HEK293T (cell line): Measurements from ENCODE around the gene TIGD4.

Source experiments
- ARNT ChIP-seq: fragments of 450-650 bp; IDR thresholded peaks from 2 replicates; pipeline ENCODE4 v1.6.1; 2017; ENCODE audit warnings: mild to moderate bottlenecking
- BHLHE40 ChIP-seq: fragments of 450-650 bp; IDR thresholded peaks from 2 replicates; pipeline ENCODE4 v1.6.1; 2016; ENCODE audit warnings: mild to moderate bottlenecking, moderate library complexity, borderline replicate concordance
- ELF4 ChIP-seq: fragments of 450-650 bp; IDR thresholded peaks from 2 replicates; pipeline ENCODE4 v1.6.1; 2017; ENCODE audit warnings: antibody characterized with exemption
- FOXA1 ChIP-seq: fragments of 450-650 bp; IDR thresholded peaks from 2 replicates; pipeline ENCODE4 v1.6.1; 2016; ENCODE audit warnings: mild to moderate bottlenecking
- FOXM1 ChIP-seq: fragments of 450-650 bp; IDR thresholded peaks from 2 replicates; pipeline ENCODE4 v1.6.1; 2017; ENCODE audit warnings: mild to moderate bottlenecking, borderline replicate concordance
- HDGF ChIP-seq: fragments of 450-650 bp; IDR thresholded peaks from 2 replicates; pipeline ENCODE4 v1.6.1; 2017; ENCODE audit warnings: antibody characterized with exemption, borderline replicate concordance
- LEF1 ChIP-seq: fragments of 450-650 bp; IDR thresholded peaks from 2 replicates; pipeline ENCODE4 v1.6.1; 2017; ENCODE audit warnings: mild to moderate bottlenecking, borderline replicate concordance
- NFRKB ChIP-seq: fragments of 450-650 bp; IDR thresholded peaks from 2 replicates; pipeline ENCODE4 v1.6.1; 2016; ENCODE audit warnings: mild to moderate bottlenecking, moderate library complexity
- SP1 ChIP-seq: fragments of 450-650 bp; IDR thresholded peaks from 2 replicates; pipeline ENCODE4 v1.6.1; 2017
- SUZ12 ChIP-seq: fragments of 450-650 bp; IDR thresholded peaks from 2 replicates; pipeline ENCODE4 v1.6.1; 2016; ENCODE audit warnings: mild to moderate bottlenecking
- ZNF384 ChIP-seq: fragments of 450-650 bp; IDR thresholded peaks from 2 replicates; pipeline ENCODE4 v1.6.1; 2016
- TF ChIP-seq, protein P1 (sequence below): fragments of 450-650 bp; IDR thresholded peaks from 2 replicates; pipeline ENCODE4 v1.6.1; 2016

DNA sequence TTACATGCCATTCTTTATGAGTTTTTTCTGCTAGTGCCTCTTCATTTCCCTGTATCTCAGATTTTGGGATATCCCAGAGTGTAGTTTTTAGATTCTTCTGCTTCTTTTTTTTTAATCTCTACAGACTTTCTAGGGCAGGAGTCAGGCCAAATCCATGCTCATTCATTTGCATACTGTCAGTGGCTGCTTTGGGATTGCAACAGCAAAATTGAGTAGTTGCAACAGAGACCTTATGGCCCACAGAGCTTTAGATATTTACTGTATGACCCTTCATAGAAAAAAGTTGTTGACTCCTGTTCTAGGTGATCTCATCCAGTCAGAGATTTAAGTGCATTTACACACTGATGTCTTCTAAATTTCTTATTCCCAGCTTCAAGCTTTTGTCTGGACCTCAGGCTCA, 35.5 kb upstream of the TIGD4 start:
- TF ChIP-seq, protein P1, sequence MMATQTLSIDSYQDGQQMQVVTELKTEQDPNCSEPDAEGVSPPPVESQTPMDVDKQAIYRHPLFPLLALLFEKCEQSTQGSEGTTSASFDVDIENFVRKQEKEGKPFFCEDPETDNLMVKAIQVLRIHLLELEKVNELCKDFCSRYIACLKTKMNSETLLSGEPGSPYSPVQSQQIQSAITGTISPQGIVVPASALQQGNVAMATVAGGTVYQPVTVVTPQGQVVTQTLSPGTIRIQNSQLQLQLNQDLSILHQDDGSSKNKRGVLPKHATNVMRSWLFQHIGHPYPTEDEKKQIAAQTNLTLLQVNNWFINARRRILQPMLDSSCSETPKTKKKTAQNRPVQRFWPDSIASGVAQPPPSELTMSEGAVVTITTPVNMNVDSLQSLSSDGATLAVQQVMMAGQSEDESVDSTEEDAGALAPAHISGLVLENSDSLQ, result no peak
- no peak for TF ChIP-seq ELF4
- no peak for TF ChIP-seq FOXM1
- no peak for TF ChIP-seq BHLHE40
- TF ChIP-seq SP1, result no peak
- no peak for TF ChIP-seq FOXA1
- TF ChIP-seq ZNF384, result no peak
- TF ChIP-seq LEF1, result no peak
- no peak for TF ChIP-seq NFRKB
- no peak for TF ChIP-seq SUZ12
- TF ChIP-seq ARNT, result no peak
- no peak for TF ChIP-seq HDGF
